Transverse colon (tissue), 4 donors: Measurements from ENCODE around the gene S1PR5. TPM values are rescaled to one million over a fixed set of nuclear protein-coding genes. Genes with fewer than 3 reads are reported as not detected.

ENCODE experiments used
- DNase-seq: peaks from one replicate; pipeline ENCODE4 v3.0.0-alpha.2; 2019
- H3K27ac ChIP-seq, 4 donors: fragments of 200-600 bp; sonication (generic); 2 replicates each; pipeline ENCODE4 v1.5.1; 2016 to 2018; ENCODE audit warnings: inconsistent platforms in 4 of 4
- H3K27me3 ChIP-seq: fragments of 200-600 bp; sonication (generic); 2 replicates; pipeline ENCODE4 v1.5.1; 2017; ENCODE audit warnings: inconsistent platforms
- H3K36me3 ChIP-seq, 4 donors: fragments of 200-600 bp; sonication (generic); 2 replicates each; pipeline ENCODE4 v1.5.1; 2017 to 2019; ENCODE audit warnings: inconsistent platforms in 4 of 4
- H3K4me1 ChIP-seq, 4 donors: fragments of 200-600 bp; sonication (generic); 2 replicates each; pipeline ENCODE4 v1.5.1; 2017 to 2020; ENCODE audit warnings: inconsistent platforms in 4 of 4
- H3K4me3 ChIP-seq, 4 donors: fragments of 200-600 bp; sonication (generic); 1 replicate in 1 of 4; 2 replicates in 3 of 4; pipeline versions ENCODE4 v1.5.1 to v1.6.1; 2017 to 2019; ENCODE audit warnings: inconsistent platforms in 4 of 4
- H3K9me3 ChIP-seq, 2 donors: fragments of 200-600 bp; sonication (generic); 2 replicates each; pipeline ENCODE4 v1.5.1; 2017 to 2019; ENCODE audit warnings: inconsistent platforms in 2 of 2
- EP300 ChIP-seq: sonication (generic); formaldehyde crosslinking; IDR thresholded peaks from one replicate; pipeline ENCODE4 v1.6.1; 2017; ENCODE audit warnings: antibody characterized with exemption, low read depth
- POLR2A ChIP-seq: fragments of 450-650 bp; IDR thresholded peaks from one replicate; pipeline ENCODE4 v1.6.1; 2016; ENCODE audit warnings: antibody characterized with exemption, mild to moderate bottlenecking, moderate library complexity
- POLR2AphosphoS5 ChIP-seq, 3 donors: sonication (generic); formaldehyde crosslinking; IDR thresholded peaks; one replicate each; pipeline ENCODE4 v1.6.1; 2016; ENCODE audit warnings: antibody characterized with exemption in 3 of 3
- WGBS, 2 donors: methylation state at CpG; one replicate each; pipeline ENCODE4 v1.1.5; 2018; ENCODE audit warnings: low coverage in 1 of 2; 5-methylcytosine and 5-hydroxymethylcytosine counted together
- in situ Hi-C, 4 donors: fragments of 200-750 bp; cut with MboI; loops; one replicate each; pipeline versions ENCODE4 v1.15.0 to v1.15.1; 2017; ENCODE audit warnings: low sequenced_read_pairs in 3 of 4, low pct_ligation_motif_present in 1 of 4, low pct_unique_long_range_greater_than_20kb in 1 of 4
- intact Hi-C: fragments of 100-400 bp; cut with DNase I; formaldehyde crosslinking; loops from one replicate; pipeline ENCODE4 v1.15.1; 2023; ENCODE audit warnings: low total_unique reads
- total RNA-seq, 4 donors: library from RNA; depleted of rRNA; stranded (reverse); fragments of >200 nt; gene quantifications; one replicate each; pipeline ENCODE4 v1.1.0, GENCODE V29; 2016
- TF ChIP-seq, protein P1 (sequence below), 5 experiments: fragments of 200-600 bp in 3 of 5; fragments of 450-650 bp in 2 of 5; sonication (generic) in 3 of 5; IDR thresholded peaks; 1 replicate in 2 of 5; 2 replicates in 3 of 5; pipeline ENCODE4 v1.5.1; 2016 to 2017; ENCODE audit warnings: antibody characterized with exemption in 5 of 5, inconsistent platforms in 3 of 5, mild to moderate bottlenecking in 2 of 5, moderate library complexity in 1 of 5

Gene S1PR5
- total RNA-seq, 4 donors from 2014 or later = not detected

DNA sequence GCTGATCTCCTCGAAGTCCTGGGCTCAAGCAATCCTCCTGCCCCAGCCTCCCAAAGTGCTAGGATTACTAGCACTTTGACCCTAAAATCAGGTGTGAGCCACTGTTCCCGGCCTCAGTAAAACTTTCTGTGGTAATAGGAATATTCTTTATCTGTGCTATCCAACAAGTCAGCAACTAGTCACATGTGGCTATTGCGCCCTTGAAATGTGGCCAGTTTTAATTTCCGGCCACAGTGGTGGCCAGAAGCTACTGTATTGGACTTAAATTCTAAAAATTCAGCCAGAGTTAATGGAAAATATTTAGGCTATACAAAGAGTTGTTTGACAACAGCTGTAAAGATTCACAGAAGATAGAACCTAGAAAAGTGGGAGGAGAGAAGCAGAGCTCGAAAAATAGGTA lies 44.1 kb downstream of the S1PR5 start:
- in situ Hi-C loops = no loop called here
- Histone ChIP-seq H3K36me3 (no peaks in the 10 kb centered on the region), H3K4me3 (no peak overlapping the region), H3K27ac (no peak overlapping the region), H3K27me3 (no peaks in the 10 kb centered on the region), H3K9me3 (no peaks in the 10 kb centered on the region), H3K4me1 (peaks cover 0 to under 1% (median 0%) of the 10 kb centered on the region in 4 donors)
- no peak for DNase-seq
- TF ChIP-seq POLR2A (no peak), POLR2AphosphoS5 (IDR thresholded peaks at IDR 0.05) (no peak), EP300 (no peak)
- TF ChIP-seq, protein P1, sequence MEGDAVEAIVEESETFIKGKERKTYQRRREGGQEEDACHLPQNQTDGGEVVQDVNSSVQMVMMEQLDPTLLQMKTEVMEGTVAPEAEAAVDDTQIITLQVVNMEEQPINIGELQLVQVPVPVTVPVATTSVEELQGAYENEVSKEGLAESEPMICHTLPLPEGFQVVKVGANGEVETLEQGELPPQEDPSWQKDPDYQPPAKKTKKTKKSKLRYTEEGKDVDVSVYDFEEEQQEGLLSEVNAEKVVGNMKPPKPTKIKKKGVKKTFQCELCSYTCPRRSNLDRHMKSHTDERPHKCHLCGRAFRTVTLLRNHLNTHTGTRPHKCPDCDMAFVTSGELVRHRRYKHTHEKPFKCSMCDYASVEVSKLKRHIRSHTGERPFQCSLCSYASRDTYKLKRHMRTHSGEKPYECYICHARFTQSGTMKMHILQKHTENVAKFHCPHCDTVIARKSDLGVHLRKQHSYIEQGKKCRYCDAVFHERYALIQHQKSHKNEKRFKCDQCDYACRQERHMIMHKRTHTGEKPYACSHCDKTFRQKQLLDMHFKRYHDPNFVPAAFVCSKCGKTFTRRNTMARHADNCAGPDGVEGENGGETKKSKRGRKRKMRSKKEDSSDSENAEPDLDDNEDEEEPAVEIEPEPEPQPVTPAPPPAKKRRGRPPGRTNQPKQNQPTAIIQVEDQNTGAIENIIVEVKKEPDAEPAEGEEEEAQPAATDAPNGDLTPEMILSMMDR (IDR thresholded peaks at IDR 0.05) = no peak
- WGBS, 2 donors = 72 to 82% methylated on average over 4 to 5 of the region's 5 CpGs
- intact Hi-C loops = no loop called here

DNA sequence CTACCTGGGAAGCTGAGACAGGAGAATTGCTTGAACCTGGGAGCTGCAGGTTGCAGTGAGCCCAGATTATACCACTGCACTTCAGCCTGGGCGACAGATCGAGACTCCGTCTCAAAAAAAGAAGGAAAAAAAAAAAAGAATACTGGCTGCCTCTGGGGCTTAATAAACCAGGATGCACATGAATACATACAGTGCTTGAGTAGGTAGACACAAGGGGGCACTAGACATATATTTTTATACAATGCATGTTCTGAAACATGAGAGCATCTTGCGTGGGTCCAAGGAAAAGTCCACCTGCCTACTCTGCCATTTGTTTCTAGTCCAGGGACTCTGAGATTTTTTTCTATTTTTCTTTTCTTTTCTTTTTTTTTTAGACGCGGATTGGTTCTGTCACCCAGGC lies 45.3 kb downstream of the S1PR5 start:
- 27 to 31% methylated on average over 6 of the region's 6 CpGs for WGBS, 2 donors
- TF ChIP-seq, protein P1 (IDR thresholded peaks at IDR 0.05) = peak; percentile 17 to 36 (median 30)
- no peak for TF ChIP-seq EP300
- no peaks in the 10 kb centered on the region for H3K9me3 ChIP-seq
- H3K4me1 ChIP-seq = no peaks in the 10 kb centered on the region
- no peak for DNase-seq
- H3K27ac ChIP-seq = no peak overlapping the region
- H3K36me3 ChIP-seq = peaks cover 0 to 4% (median 0%) of the 10 kb centered on the region in 4 donors
- H3K27me3 ChIP-seq = no peaks in the 10 kb centered on the region
- H3K4me3 ChIP-seq = no peak overlapping the region
- intact Hi-C loops = no loop called here
- in situ Hi-C loops = no loop called here

DNA sequence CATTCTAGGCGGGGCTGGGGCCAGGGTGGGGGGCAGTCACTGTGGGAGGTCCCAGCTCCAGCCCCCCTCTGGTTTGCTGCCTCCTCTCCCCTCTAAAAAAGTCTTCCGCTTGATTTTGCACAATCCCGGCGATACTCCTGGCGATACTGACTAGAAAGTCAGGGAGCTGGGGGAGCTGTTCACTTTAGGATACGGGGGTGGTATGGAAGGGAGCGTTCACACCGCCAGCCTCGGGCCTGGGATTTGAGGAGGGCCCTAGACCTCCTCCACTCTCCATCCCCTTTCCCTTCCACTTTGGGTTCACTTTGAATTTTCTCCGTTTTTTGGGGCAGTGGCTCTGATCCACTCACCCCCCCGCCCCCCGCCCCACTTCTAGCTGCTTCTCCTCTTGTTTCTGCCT lies 49.1 kb downstream of the S1PR5 start:
- in situ Hi-C loops = no loop called here
- Histone ChIP-seq H3K27me3 (no peaks in the 10 kb centered on the region), H3K4me1 (no peaks in the 10 kb centered on the region), H3K4me3 (no peak overlapping the region), H3K27ac (no peak overlapping the region), H3K36me3 (peaks cover 0 to 4% (median 0%) of the 10 kb centered on the region in 4 donors), H3K9me3 (no peaks in the 10 kb centered on the region)
- 82 to 91% methylated on average over 4 to 12 of the region's 12 CpGs for WGBS, 2 donors
- intact Hi-C loops = no loop called here
- no peak for TF ChIP-seq POLR2AphosphoS5 (IDR thresholded peaks at IDR 0.05)
- no peak for TF ChIP-seq POLR2A
- no peak for TF ChIP-seq EP300
- TF ChIP-seq, protein P1 (IDR thresholded peaks at IDR 0.05) = no peak
- DNase-seq = no peak

DNA sequence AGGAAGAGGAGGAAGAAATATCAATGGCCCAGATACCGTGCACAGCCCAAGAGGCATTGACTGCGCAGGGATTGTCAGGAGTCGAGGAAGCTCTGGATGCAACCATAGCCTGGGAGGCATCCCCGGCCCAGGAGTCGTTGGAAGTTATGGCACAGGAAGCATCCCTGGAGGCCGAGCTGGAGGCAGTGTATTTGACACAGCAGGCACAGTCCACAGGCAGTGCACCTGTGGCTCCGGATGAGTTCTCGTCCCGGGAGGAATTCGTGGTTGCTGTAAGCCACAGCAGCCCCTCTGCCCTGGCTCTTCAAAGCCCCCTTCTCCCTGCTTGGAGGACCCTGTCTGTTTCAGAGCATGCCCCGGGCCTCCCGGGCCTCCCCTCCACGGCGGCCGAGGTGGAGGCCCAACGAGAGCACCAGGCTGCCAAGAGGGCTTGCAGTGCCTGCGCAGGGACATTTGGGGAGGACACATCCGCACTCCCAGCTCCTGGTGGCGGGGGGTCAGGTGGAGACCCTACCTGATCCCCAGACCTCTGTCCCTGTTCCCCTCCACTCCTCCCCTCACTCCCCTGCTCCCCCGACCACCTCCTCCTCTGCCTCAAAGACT lies 50.0 kb downstream of the S1PR5 start:
- H3K9me3 ChIP-seq = no peaks in the 10 kb centered on the region
- H3K4me1 ChIP-seq = no peaks in the 10 kb centered on the region
- in situ Hi-C loops = no loop called here
- intact Hi-C loops = no loop called here
- H3K4me3 ChIP-seq = no peak overlapping the region
- no peak for DNase-seq
- H3K27me3 ChIP-seq = no peaks in the 10 kb centered on the region
- H3K36me3 ChIP-seq = peaks cover 0 to 4% (median 0%) of the 10 kb centered on the region in 4 donors
- 79 to 88% methylated on average over 2 to 16 of the region's 20 CpGs for WGBS, 2 donors
- TF ChIP-seq POLR2AphosphoS5 (IDR thresholded peaks at IDR 0.05) (no peak), POLR2A (no peak), EP300 (no peak)
- TF ChIP-seq, protein P1 (IDR thresholded peaks at IDR 0.05) = no peak
- H3K27ac ChIP-seq = no peak overlapping the region
